WTC11 (cell line): ENCODE measurements around the gene KCNT2. TPM values are rescaled to one million over a fixed set of nuclear protein-coding genes. Genes with fewer than 3 reads are reported as not detected.

Experiments
- ATAC-seq: fragments of 200-7000 bp; cut with Tn5 transposase; 2 replicates; pipeline ENCODE4 v1.10.0; 2021; ENCODE audit warnings: mild to moderate bottlenecking, moderate library complexity
- CTCF ChIA-PET: fragments of 300-600 bp; sonication (Branson Sonifier 250); formaldehyde crosslinking; loops from one replicate; lab custom pipeline; 2021; ENCODE audit warnings: antibody characterized with exemption; lab: Charles Lee
- POLR2A ChIA-PET: fragments of 350-600 bp; sonication (Branson Sonifier 250); formaldehyde crosslinking; loops from one replicate; lab custom pipeline; 2021; ENCODE audit warnings: antibody characterized with exemption; lab: Charles Lee
- DNase-seq: peaks from one replicate; pipeline ENCODE4 v3.0.0; 2021; ENCODE audit warnings: low spot score
- H3K27ac Mint-ChIP-seq: 2 replicates; pipeline ENCODE4 v1.8.0; 2021; ENCODE audit warnings: mixed read lengths
- H3K27me3 Mint-ChIP-seq: 2 replicates; pipeline ENCODE4 v1.8.0; 2021; ENCODE audit warnings: low read depth, mild to moderate bottlenecking, moderate library complexity, mixed read lengths
- H3K36me3 Mint-ChIP-seq: 2 replicates; pipeline ENCODE4 v1.8.0; 2021; ENCODE audit warnings: mixed read lengths
- H3K4me1 Mint-ChIP-seq: 2 replicates; pipeline ENCODE4 v1.8.0; 2022; ENCODE audit warnings: mixed read lengths
- H3K4me3 Mint-ChIP-seq: 2 replicates; pipeline ENCODE4 v1.8.0; 2021; ENCODE audit warnings: mild to moderate bottlenecking, moderate library complexity, mixed read lengths
- H3K9me3 Mint-ChIP-seq: 2 replicates; pipeline ENCODE4 v1.8.0; 2021; ENCODE audit warnings: mixed read lengths
- GTF2I ChIP-seq: fragments of 250-450 bp; sonication (Bioruptor Pico); conservative IDR thresholded peaks from 2 replicates; pipeline ENCODE4 v1.4.0; 2021; ENCODE audit warnings: mild to moderate bottlenecking
- IRF2 ChIP-seq: sonication (generic); formaldehyde crosslinking; IDR thresholded peaks from 2 replicates; pipeline ENCODE4 v1.8.0; 2022; ENCODE audit warnings: low read depth, missing genetic modification reagents, borderline replicate concordance
- MXD4 ChIP-seq: fragments of 250-450 bp; sonication (Bioruptor Pico); IDR thresholded peaks from 2 replicates; pipeline ENCODE4 v1.8.0; 2021; ENCODE audit warnings: mild to moderate bottlenecking, moderate library complexity, borderline replicate concordance
- MYBL2 ChIP-seq: sonication (generic); formaldehyde crosslinking; IDR thresholded peaks from 2 replicates; pipeline ENCODE4 v1.8.1; 2023; ENCODE audit warnings: mild to moderate bottlenecking, moderate library complexity, missing genetic modification reagents
- SMAD4 ChIP-seq: sonication (generic); formaldehyde crosslinking; IDR thresholded peaks from 2 replicates; pipeline ENCODE4 v1.8.0; 2022; ENCODE audit warnings: mild to moderate bottlenecking, missing genetic modification reagents
- ZNF263 ChIP-seq: sonication (generic); formaldehyde crosslinking; IDR thresholded peaks from 2 replicates; pipeline ENCODE4 v1.8.1; 2022; ENCODE audit warnings: low read depth, mild to moderate bottlenecking, moderate library complexity, missing genetic modification reagents
- ZNF423 ChIP-seq: fragments of 250-450 bp; sonication (Bioruptor Pico); IDR thresholded peaks from 2 replicates; pipeline ENCODE4 v2.1.2; 2022; ENCODE audit warnings: mild to moderate bottlenecking, moderate library complexity
- ZNF671 ChIP-seq: fragments of 250-450 bp; sonication (Bioruptor Pico); IDR thresholded peaks from 2 replicates; pipeline ENCODE4 v1.8.0; 2021; ENCODE audit warnings: mild to moderate bottlenecking
- total RNA-seq: library from RNA; stranded (reverse); gene quantifications from 3 replicates; pipeline ENCODE4 v1.2.3, GENCODE V29; 2021
- TF ChIP-seq, protein P1 (sequence below): fragments of 250-450 bp; sonication (Bioruptor Pico); IDR thresholded peaks from 2 replicates; pipeline ENCODE4 v1.9.0; 2021; ENCODE audit warnings: moderate library complexity, mild to moderate bottlenecking, inconsistent platforms, borderline replicate concordance
- TF ChIP-seq, protein P2 (sequence below): fragments of 200-600 bp; IDR thresholded peaks from 2 replicates; pipeline ENCODE4 v1.8.0; 2022; ENCODE audit warnings: antibody characterized with exemption
- TF ChIP-seq, protein P3 (sequence below): sonication (generic); formaldehyde crosslinking; IDR thresholded peaks from 2 replicates; pipeline ENCODE4 v1.8.1; 2023; ENCODE audit warnings: mild to moderate bottlenecking, missing genetic modification reagents
- TF ChIP-seq, protein P4 (sequence below): fragments of 250-450 bp; sonication (Bioruptor Pico); IDR thresholded peaks from 2 replicates; pipeline ENCODE4 v1.9.0; 2021; ENCODE audit warnings: mild to moderate bottlenecking
- TF ChIP-seq, protein P5 (sequence below): sonication (generic); formaldehyde crosslinking; IDR thresholded peaks from 2 replicates; pipeline ENCODE4 v1.8.0; 2023; ENCODE audit warnings: mild to moderate bottlenecking, missing genetic modification reagents
- TF ChIP-seq, protein P6 (sequence below): sonication (generic); formaldehyde crosslinking; IDR thresholded peaks from 2 replicates; pipeline ENCODE4 v1.8.0; 2022; ENCODE audit warnings: missing genetic modification reagents
- TF ChIP-seq, protein P7 (sequence below): sonication (generic); formaldehyde crosslinking; conservative IDR thresholded peaks from 2 replicates; pipeline ENCODE4 v1.8.1; 2022; ENCODE audit warnings: mild to moderate bottlenecking, missing genetic modification reagents

Gene KCNT2
- total RNA-seq, 1 experiment from 2014 or later = 11.6 TPM

DNA sequence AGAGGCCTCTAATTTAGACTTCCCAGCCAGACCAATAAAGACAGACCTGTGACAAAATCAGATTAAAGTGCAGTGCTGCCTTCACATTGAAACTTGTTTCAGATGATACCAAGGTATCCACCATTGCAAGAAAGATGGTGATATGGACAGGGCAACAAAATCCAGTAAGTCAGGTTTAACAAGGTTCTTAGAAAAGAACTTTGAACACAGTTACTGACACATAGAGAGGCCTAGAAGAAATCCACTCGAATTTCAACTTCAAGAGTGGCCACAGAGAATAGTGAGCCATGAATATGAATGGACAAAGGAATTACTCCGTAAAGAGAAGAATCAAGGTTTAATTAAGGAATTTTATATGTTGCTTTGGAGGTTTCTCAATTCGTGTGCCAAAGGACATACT is 230.4 kb downstream of the KCNT2 start:
- TF ChIP-seq, protein P1, sequence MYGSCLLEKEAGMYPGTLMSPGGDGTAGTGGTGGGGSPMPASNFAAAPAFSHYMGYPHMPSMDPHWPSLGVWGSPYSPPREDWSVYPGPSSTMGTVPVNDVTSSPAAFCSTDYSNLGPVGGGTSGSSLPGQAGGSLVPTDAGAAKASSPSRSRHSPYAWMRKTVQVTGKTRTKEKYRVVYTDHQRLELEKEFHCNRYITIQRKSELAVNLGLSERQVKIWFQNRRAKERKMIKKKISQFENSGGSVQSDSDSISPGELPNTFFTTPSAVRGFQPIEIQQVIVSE = no peak
- TF ChIP-seq, protein P2, sequence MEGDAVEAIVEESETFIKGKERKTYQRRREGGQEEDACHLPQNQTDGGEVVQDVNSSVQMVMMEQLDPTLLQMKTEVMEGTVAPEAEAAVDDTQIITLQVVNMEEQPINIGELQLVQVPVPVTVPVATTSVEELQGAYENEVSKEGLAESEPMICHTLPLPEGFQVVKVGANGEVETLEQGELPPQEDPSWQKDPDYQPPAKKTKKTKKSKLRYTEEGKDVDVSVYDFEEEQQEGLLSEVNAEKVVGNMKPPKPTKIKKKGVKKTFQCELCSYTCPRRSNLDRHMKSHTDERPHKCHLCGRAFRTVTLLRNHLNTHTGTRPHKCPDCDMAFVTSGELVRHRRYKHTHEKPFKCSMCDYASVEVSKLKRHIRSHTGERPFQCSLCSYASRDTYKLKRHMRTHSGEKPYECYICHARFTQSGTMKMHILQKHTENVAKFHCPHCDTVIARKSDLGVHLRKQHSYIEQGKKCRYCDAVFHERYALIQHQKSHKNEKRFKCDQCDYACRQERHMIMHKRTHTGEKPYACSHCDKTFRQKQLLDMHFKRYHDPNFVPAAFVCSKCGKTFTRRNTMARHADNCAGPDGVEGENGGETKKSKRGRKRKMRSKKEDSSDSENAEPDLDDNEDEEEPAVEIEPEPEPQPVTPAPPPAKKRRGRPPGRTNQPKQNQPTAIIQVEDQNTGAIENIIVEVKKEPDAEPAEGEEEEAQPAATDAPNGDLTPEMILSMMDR = no peak
- TF ChIP-seq ZNF671 (CRISPR knock-in tag) (no peak), SMAD4 (CRISPR knock-in tag) (no peak), MXD4 (CRISPR knock-in tag) (no peak), MYBL2 (no peak), ZNF263 (CRISPR knock-in tag) (no peak), IRF2 (no peak), GTF2I (no peak), ZNF423 (CRISPR knock-in tag) (no peak)
- TF ChIP-seq, protein P3, sequence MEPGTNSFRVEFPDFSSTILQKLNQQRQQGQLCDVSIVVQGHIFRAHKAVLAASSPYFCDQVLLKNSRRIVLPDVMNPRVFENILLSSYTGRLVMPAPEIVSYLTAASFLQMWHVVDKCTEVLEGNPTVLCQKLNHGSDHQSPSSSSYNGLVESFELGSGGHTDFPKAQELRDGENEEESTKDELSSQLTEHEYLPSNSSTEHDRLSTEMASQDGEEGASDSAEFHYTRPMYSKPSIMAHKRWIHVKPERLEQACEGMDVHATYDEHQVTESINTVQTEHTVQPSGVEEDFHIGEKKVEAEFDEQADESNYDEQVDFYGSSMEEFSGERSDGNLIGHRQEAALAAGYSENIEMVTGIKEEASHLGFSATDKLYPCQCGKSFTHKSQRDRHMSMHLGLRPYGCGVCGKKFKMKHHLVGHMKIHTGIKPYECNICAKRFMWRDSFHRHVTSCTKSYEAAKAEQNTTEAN (CRISPR knock-in tag) = no peak
- TF ChIP-seq, protein P4, sequence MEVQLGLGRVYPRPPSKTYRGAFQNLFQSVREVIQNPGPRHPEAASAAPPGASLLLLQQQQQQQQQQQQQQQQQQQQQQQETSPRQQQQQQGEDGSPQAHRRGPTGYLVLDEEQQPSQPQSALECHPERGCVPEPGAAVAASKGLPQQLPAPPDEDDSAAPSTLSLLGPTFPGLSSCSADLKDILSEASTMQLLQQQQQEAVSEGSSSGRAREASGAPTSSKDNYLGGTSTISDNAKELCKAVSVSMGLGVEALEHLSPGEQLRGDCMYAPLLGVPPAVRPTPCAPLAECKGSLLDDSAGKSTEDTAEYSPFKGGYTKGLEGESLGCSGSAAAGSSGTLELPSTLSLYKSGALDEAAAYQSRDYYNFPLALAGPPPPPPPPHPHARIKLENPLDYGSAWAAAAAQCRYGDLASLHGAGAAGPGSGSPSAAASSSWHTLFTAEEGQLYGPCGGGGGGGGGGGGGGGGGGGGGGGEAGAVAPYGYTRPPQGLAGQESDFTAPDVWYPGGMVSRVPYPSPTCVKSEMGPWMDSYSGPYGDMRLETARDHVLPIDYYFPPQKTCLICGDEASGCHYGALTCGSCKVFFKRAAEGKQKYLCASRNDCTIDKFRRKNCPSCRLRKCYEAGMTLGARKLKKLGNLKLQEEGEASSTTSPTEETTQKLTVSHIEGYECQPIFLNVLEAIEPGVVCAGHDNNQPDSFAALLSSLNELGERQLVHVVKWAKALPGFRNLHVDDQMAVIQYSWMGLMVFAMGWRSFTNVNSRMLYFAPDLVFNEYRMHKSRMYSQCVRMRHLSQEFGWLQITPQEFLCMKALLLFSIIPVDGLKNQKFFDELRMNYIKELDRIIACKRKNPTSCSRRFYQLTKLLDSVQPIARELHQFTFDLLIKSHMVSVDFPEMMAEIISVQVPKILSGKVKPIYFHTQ (CRISPR knock-in tag) = no peak
- TF ChIP-seq, protein P5, sequence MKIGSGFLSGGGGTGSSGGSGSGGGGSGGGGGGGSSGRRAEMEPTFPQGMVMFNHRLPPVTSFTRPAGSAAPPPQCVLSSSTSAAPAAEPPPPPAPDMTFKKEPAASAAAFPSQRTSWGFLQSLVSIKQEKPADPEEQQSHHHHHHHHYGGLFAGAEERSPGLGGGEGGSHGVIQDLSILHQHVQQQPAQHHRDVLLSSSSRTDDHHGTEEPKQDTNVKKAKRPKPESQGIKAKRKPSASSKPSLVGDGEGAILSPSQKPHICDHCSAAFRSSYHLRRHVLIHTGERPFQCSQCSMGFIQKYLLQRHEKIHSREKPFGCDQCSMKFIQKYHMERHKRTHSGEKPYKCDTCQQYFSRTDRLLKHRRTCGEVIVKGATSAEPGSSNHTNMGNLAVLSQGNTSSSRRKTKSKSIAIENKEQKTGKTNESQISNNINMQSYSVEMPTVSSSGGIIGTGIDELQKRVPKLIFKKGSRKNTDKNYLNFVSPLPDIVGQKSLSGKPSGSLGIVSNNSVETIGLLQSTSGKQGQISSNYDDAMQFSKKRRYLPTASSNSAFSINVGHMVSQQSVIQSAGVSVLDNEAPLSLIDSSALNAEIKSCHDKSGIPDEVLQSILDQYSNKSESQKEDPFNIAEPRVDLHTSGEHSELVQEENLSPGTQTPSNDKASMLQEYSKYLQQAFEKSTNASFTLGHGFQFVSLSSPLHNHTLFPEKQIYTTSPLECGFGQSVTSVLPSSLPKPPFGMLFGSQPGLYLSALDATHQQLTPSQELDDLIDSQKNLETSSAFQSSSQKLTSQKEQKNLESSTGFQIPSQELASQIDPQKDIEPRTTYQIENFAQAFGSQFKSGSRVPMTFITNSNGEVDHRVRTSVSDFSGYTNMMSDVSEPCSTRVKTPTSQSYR (CRISPR knock-in tag) = no peak
- TF ChIP-seq, protein P6, sequence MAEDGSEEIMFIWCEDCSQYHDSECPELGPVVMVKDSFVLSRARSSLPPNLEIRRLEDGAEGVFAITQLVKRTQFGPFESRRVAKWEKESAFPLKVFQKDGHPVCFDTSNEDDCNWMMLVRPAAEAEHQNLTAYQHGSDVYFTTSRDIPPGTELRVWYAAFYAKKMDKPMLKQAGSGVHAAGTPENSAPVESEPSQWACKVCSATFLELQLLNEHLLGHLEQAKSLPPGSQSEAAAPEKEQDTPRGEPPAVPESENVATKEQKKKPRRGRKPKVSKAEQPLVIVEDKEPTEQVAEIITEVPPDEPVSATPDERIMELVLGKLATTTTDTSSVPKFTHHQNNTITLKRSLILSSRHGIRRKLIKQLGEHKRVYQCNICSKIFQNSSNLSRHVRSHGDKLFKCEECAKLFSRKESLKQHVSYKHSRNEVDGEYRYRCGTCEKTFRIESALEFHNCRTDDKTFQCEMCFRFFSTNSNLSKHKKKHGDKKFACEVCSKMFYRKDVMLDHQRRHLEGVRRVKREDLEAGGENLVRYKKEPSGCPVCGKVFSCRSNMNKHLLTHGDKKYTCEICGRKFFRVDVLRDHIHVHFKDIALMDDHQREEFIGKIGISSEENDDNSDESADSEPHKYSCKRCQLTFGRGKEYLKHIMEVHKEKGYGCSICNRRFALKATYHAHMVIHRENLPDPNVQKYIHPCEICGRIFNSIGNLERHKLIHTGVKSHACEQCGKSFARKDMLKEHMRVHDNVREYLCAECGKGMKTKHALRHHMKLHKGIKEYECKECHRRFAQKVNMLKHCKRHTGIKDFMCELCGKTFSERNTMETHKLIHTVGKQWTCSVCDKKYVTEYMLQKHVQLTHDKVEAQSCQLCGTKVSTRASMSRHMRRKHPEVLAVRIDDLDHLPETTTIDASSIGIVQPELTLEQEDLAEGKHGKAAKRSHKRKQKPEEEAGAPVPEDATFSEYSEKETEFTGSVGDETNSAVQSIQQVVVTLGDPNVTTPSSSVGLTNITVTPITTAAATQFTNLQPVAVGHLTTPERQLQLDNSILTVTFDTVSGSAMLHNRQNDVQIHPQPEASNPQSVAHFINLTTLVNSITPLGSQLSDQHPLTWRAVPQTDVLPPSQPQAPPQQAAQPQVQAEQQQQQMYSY (CRISPR knock-in tag) = no peak
- TF ChIP-seq, protein P7, sequence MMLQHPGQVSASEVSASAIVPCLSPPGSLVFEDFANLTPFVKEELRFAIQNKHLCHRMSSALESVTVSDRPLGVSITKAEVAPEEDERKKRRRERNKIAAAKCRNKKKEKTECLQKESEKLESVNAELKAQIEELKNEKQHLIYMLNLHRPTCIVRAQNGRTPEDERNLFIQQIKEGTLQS (CRISPR knock-in tag) = no peak
- TF ChIP-seq, all 79 proteins: peak for 0
- Mint-ChIP-seq H3K27me3 (no peaks in the 10 kb centered on the region), H3K27ac (peak overlapping the region; percentile 69), H3K9me3 (no peaks in the 10 kb centered on the region), H3K36me3 (0 out of 2 replicates have a peak, but pooled peaks cover 2% of the 10 kb centered on the region), H3K4me1 (peaks cover 20% of the 10 kb centered on the region), H3K4me3 (no peak overlapping the region)
- ChIA-PET CTCF (no interaction called here), POLR2A (no interaction called here)
- DNase-seq (no peak), ATAC-seq (no peak)
